A673 (cell line): ENCODE data around the gene TRIM59. TPM values are rescaled to one million over a fixed set of nuclear protein-coding genes. Genes with fewer than 3 reads are reported as not detected.

Experiments
- BruUV-seq: library from RNA; stranded (reverse); fragments of 400-500 nt; replicated peaks from 2 replicates; lab custom pipeline; 2021; lab: Mats Ljungman, UMichigan
- CTCF ChIA-PET: fragments of 300-600 bp; sonication (Branson Sonifier 250); formaldehyde crosslinking; loops from one replicate; lab custom pipeline; 2022; ENCODE audit warnings: antibody characterized with exemption; lab: Charles Lee
- POLR2A ChIA-PET: fragments of 300-600 bp; sonication (Branson Sonifier 250); formaldehyde crosslinking; loops from one replicate; lab custom pipeline; 2022; ENCODE audit warnings: antibody characterized with exemption; ENCODE audit not compliant: low non-redundant PET; lab: Charles Lee
- DNase-seq: peaks from one replicate; pipeline ENCODE4 v3.0.0-alpha.2; 2015; ENCODE audit warnings: low spot score
- H3K27ac ChIP-seq: fragments of 200-600 bp; sonication (generic); 2 replicates; pipeline ENCODE4 v1.5.1; 2016; ENCODE audit warnings: mixed run types, low read depth, mild to moderate bottlenecking, mixed read lengths, antibody characterized with exemption, low read length; ENCODE audit not compliant: poor library complexity, severe bottlenecking
- H3K27me3 ChIP-seq: fragments of 200-600 bp; sonication (generic); replicated peaks from 2 replicates; pipeline ENCODE4 v1.6.1; 2017; ENCODE audit warnings: mixed run types, low read depth, mild to moderate bottlenecking, mixed read lengths, antibody characterized with exemption, low read length; ENCODE audit not compliant: insufficient read depth, poor library complexity
- H3K36me3 ChIP-seq: fragments of 200-600 bp; sonication (generic); 2 replicates; pipeline ENCODE4 v1.6.1; 2016; ENCODE audit warnings: mixed run types, mild to moderate bottlenecking, mixed read lengths, antibody characterized with exemption, low read length; ENCODE audit not compliant: insufficient read depth, poor library complexity, severe bottlenecking
- H3K4me1 ChIP-seq: fragments of 200-600 bp; sonication (generic); 2 replicates; pipeline ENCODE4 v1.6.1; 2017; ENCODE audit warnings: mixed run types, mild to moderate bottlenecking, mixed read lengths, antibody characterized with exemption, low read length; ENCODE audit not compliant: insufficient read depth, poor library complexity, severe bottlenecking
- H3K4me3 ChIP-seq: fragments of 200-600 bp; sonication (generic); 2 replicates; pipeline ENCODE4 v1.5.1; 2016; ENCODE audit warnings: low read depth, mixed run types, mild to moderate bottlenecking, mixed read lengths, low read length; ENCODE audit not compliant: poor library complexity, severe bottlenecking
- H3K9me3 ChIP-seq: fragments of 200-600 bp; sonication (generic); 2 replicates; pipeline ENCODE4 v1.6.1; 2016; ENCODE audit warnings: mixed run types, low read depth, mild to moderate bottlenecking, mixed read lengths, antibody characterized with exemption, low read length; ENCODE audit not compliant: poor library complexity, severe bottlenecking
- EZH2 ChIP-seq: fragments of 200-600 bp; sonication (generic); IDR thresholded peaks from 2 replicates; pipeline ENCODE4 v1.6.1; 2017; ENCODE audit warnings: borderline replicate concordance, low read depth, mild to moderate bottlenecking, mixed read lengths, antibody characterized with exemption, low read length; ENCODE audit not compliant: poor library complexity, severe bottlenecking
- intact Hi-C: fragments of 100-400 bp; cut with micrococcal nuclease; formaldehyde crosslinking; loops from one replicate; pipeline ENCODE4 v1.10.0; 2022; ENCODE audit not compliant: unreplicated experiment
- total RNA-seq: library from RNA; stranded (reverse); gene quantifications from 2 replicates; pipeline ENCODE4 v1.2.3, GENCODE V29; 2021
- TF ChIP-seq, protein P1 (sequence below): fragments of 300-800, 200-600 bp; sonication (generic); conservative IDR thresholded peaks from 2 replicates; pipeline ENCODE4 v1.5.1; 2017; ENCODE audit warnings: low read depth, mild to moderate bottlenecking, antibody characterized with exemption, low read length, moderate library complexity, mixed read lengths

TRIM59 gene
- total RNA-seq, 1 experiment from 2014 or later, result 15.3 TPM

DNA sequence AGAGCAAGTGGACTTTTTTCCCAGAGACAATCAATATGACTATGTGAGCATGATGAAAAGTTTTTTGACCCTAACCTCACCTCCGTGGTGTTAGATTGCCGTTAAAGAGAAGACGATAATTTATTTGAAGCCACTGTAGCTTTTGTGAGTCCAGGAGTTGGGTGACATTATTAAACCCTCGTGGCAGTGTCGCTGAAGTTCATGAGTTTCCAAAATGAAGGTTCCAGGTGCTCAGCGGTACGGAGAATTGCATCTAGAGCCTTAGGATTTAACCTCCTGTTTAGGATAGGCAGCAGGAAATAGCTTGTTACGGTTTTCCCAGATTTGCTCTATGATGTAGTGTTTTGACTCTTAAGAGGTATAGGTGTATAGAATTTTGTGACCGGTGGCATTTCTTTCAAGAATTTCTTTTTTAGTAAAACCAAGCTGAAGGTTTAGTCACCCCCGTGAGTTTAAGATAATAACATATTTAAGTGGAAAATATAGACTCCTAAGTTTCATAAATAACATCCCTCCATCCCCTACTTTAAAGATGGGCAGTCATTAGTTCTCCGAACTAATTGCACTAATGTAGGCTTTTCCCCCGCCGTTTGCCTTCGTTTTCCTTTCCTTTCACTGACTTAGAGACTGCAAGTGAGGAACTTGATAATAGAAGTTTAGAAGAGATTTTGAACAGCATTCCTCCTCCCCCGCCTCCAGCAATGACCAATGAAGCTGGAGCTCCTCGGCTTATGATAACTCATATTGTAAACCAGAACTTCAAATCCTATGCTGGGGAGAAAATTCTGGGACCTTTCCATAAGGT is 48.1 kb downstream of the TRIM59 start:
- POLR2A ChIA-PET, result interaction anchor here (0.6 to 0.7 kb wide), 3 partner anchors 88 to 371 kb away, joined by 4 to 18 read pairs (median 10); no protein-coding TSS in a partner anchor
- Histone ChIP-seq H3K27me3 (no peaks in the 10 kb centered on the region), H3K4me1 (peaks cover 19% of the 10 kb centered on the region), H3K9me3 (no peaks in the 10 kb centered on the region), H3K4me3 (peak overlapping the region; percentile 69), H3K36me3 (peaks cover 37% of the 10 kb centered on the region), H3K27ac (peak overlapping the region; percentile 96)
- TSS peak; percentile 31 for BruUV-seq
- CTCF ChIA-PET, result no interaction called here
- TF ChIP-seq EZH2, result no peak
- TF ChIP-seq, protein P1, sequence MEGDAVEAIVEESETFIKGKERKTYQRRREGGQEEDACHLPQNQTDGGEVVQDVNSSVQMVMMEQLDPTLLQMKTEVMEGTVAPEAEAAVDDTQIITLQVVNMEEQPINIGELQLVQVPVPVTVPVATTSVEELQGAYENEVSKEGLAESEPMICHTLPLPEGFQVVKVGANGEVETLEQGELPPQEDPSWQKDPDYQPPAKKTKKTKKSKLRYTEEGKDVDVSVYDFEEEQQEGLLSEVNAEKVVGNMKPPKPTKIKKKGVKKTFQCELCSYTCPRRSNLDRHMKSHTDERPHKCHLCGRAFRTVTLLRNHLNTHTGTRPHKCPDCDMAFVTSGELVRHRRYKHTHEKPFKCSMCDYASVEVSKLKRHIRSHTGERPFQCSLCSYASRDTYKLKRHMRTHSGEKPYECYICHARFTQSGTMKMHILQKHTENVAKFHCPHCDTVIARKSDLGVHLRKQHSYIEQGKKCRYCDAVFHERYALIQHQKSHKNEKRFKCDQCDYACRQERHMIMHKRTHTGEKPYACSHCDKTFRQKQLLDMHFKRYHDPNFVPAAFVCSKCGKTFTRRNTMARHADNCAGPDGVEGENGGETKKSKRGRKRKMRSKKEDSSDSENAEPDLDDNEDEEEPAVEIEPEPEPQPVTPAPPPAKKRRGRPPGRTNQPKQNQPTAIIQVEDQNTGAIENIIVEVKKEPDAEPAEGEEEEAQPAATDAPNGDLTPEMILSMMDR, result no peak
- intact Hi-C loops, result no loop called here
- DNase-seq, result peak; percentile 69

DNA sequence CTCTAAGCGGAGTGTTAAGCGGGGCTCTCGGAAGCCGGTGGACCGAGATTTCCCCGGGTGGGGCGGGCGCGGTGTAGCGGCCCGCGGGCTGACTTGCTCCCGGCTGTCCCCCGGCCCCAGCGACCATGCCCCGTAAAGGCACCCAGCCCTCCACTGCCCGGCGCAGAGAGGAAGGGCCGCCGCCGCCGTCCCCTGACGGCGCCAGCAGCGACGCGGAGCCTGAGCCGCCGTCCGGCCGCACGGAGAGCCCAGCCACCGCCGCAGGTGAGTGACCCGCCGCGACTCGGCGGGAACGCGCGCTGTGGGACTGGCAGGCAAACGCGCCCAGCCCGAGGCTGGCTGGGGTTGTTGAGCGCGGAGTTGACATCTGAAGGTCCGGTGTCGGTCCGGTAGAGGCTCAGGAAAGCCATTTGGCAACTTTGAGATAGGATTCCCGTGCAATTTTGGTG is 48.9 kb downstream of the TRIM59 start:
- no peaks in the 10 kb centered on the region for H3K27me3 ChIP-seq
- H3K27ac ChIP-seq, result peak overlapping the region; percentile 96
- ChIA-PET POLR2A (no interaction called here), CTCF (no interaction called here)
- intact Hi-C loops, result no loop called here
- no TSS peak for BruUV-seq
- H3K36me3 ChIP-seq, result peaks cover 29% of the 10 kb centered on the region
- no peak for TF ChIP-seq EZH2
- TF ChIP-seq, protein P1, result no peak
- H3K4me1 ChIP-seq, result peaks cover 21% of the 10 kb centered on the region
- no peak for DNase-seq
- no peaks in the 10 kb centered on the region for H3K9me3 ChIP-seq
- H3K4me3 ChIP-seq, result peak overlapping the region; percentile 69

DNA sequence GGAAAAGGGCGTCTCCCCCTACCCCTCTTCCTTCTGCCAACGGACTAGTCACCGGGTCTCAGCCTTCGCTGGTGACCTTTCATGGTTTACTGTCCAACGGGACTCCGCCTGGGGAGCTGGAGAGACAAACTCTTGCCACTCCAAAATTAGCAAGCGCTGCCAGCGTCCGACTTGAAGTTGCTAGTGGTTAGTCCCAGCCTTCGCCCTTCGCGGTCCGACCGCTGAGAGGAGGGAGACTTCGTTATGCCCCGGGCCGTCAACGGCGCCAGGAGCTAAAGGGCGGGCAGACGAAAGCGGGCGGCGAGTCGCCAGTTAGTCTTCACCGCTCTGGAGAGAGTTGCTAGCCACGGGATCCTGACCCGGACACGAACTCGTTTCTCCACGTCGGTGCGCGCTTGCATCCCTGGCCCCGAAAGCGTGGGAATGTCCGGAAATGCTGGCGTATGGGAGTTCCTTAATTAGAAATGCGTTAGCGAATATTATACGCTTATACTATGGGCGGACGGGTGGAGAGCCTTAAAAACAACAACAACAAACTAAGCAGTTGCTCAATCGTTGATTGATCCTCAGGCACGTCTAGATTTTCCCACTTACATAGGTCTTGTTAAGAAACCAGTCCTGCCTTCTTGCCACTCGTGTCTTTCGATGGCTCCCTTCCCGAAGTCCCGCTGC is 49.4 kb downstream of the TRIM59 start:
- Histone ChIP-seq H3K27ac (peak overlapping the region; percentile 96), H3K27me3 (no peaks in the 10 kb centered on the region), H3K4me3 (peak overlapping the region; percentile 69), H3K36me3 (peaks cover 24% of the 10 kb centered on the region), H3K9me3 (no peaks in the 10 kb centered on the region), H3K4me1 (peaks cover 25% of the 10 kb centered on the region)
- BruUV-seq, result no TSS peak
- ChIA-PET POLR2A (no interaction called here), CTCF (no interaction called here)
- intact Hi-C loops, result no loop called here
- TF ChIP-seq EZH2, result no peak
- TF ChIP-seq, protein P1, result no peak
- DNase-seq, result peak; percentile 52
